AG09319 (cell line): Measurements from ENCODE around the gene IRAK2.

Source experiments
- DNase-seq: peaks from one replicate; pipeline ENCODE4 v3.0.0-alpha.2; 2010; ENCODE audit warnings: low read depth; ENCODE audit errors: extremely low read depth
- TF ChIP-seq, protein P1 (sequence below): IDR thresholded peaks from 2 replicates; pipeline ENCODE4 v1.5.1; 2011; ENCODE audit warnings: low read depth, mild to moderate bottlenecking, inconsistent platforms, low read length, moderate library complexity

IRAK2 gene

DNA sequence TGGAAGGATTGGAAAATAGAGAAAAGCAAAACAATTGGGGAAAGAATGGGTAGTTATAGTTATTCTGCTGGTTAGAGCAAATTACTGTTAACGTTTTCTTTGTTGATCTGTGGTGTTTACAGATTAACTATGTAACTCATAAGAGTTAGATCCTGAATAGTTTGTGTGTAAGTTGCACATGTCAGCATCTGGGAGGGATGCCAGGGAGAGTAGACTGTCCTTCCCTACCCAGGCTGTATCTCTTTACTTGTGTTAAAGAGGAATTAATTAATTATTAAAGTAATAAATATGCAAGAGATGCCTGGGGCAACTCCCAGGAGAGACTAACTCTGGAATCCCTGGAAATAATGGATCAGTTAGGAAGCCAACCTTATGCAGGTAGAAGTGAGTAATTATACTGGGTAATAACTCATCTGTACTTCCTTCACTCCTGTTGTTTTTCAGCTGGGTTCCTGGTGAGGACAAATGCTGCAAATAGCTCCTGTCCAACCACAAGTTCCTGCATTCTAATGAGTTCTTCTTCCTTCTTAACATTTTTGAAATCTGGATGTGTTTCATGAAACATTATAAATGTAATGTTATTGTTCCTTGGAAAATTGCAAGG is 109.1 kb downstream of the IRAK2 start:
- DNase-seq: no peak

DNA sequence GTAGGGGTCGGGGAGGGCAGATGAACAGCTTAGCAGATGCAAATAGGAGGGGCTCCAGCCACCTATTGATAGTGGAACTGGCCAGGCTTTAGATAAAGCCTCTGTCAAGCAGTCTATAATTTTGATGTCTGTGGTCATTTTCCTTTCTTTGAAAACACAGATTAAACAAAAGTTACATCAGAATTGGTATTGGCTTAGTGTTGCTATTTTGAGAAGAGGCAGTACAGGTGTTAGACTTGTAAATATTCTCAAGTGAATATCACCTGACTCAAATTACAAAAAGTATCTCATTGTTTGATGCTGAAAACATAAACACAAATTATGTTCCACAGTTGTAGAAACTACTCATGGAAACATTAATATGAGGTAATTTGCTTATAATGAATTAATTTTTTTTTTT is 109.9 kb downstream of the IRAK2 start:
- no peak for DNase-seq

More for the DNA sequence above, 109.1 kb downstream of the IRAK2 start:
- TF ChIP-seq, protein P1, sequence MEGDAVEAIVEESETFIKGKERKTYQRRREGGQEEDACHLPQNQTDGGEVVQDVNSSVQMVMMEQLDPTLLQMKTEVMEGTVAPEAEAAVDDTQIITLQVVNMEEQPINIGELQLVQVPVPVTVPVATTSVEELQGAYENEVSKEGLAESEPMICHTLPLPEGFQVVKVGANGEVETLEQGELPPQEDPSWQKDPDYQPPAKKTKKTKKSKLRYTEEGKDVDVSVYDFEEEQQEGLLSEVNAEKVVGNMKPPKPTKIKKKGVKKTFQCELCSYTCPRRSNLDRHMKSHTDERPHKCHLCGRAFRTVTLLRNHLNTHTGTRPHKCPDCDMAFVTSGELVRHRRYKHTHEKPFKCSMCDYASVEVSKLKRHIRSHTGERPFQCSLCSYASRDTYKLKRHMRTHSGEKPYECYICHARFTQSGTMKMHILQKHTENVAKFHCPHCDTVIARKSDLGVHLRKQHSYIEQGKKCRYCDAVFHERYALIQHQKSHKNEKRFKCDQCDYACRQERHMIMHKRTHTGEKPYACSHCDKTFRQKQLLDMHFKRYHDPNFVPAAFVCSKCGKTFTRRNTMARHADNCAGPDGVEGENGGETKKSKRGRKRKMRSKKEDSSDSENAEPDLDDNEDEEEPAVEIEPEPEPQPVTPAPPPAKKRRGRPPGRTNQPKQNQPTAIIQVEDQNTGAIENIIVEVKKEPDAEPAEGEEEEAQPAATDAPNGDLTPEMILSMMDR: no peak

DNA sequence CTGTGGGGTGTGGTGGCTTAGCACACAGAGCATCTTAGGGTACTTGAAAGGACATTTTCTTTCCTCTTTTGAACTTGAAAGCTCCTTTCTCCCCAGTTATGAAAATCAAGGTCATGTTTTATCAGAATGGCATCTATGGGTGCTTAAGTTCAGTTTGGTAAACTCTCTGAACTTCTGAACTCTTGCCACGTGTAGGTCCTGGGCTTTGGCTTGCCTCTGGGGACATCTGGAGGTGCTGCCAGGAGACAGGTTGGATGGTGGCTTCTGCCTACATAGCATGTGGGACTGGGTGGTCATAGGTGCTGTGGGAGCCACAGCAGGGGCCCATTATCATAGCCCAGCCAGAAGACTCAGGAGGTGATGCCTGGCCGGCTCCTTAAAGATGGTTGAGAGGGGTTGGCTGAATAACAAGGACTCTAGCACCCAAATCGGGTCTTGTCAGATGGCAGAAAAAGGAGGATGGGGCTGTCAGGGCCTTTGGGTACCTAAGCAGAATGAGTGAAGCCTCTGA is 112.5 kb downstream of the IRAK2 start:
- DNase-seq: no peak
- TF ChIP-seq, protein P1: no peak

More for the DNA sequence above, 109.9 kb downstream of the IRAK2 start:
- TF ChIP-seq, protein P1: no peak

DNA sequence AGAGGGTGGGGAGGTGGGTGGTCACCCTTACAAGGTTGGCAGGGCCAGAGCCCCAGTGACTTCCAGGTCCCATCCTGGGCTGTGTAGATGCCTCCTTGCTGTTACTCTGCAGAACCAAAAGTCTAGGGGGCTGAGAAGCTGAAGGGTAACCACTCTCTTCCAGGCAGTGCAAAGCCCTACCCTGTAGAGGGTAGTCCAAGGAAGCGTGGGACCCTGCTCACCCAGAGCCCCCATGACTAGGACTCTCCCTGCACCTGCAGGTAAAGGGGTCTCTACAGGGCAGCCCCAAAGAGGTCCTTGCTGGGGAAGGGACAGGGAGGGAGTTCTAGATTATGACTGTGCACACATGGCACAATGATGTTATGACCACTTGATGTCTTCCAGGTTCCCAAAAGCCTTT is 113.8 kb downstream of the IRAK2 start:
- TF ChIP-seq, protein P1: no peak
- no peak for DNase-seq

DNA sequence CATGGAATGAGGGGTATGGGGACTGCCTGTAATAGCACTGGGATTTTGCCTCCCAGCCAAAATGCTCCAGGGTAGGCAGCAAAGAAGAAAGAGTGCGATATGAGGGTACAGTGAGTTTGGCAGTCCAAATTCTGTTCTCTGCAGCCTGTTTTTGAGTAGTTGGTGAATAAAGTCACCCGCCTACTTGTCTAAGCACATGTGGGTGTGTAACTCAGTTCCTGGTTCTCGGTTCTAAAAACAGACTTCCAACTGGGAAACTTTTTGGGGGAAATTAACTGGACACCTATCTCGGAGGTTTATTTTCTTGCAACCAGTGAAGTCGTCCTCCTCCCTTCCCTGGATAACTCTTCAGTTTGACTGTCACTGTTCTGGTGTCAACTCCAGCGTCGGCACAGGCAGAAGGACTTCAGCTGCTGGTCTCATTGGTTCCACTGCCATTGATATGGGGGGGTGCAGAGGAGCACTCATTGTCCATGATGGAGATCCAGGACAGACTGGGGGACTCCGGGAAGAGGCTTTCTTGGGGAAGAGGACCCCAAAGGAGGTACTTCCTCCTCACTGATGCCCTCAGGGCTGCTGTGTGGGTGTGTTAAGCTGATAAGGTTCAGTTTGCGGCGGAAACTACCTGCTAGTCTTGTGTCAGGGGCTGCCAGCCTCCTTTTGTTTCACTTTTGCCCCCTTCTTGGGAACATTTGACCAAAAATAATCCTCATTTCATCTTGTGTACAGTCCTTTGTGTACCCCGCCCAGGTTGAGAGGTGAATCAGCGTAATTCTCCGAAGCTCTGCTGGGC is 114.9 kb downstream of the IRAK2 start:
- DNase-seq: no peak
- TF ChIP-seq, protein P1: no peak

DNA sequence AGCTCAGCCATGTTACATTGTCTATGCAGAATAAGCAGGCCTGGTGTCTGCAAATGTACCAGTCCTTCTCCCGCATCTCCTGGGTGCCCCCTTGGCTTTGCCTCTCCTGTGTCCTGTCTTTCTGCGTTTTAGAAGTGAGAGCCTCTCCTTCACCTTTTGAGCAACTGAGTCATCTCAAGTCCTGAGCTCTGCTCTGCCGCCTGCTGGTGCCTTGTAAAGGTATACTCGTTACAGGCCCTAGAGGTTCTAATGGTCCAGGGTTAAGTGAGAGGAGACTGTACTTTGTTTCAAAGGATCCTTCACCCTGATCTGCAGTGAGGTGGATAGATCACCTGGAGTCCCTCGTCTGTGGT is 115.4 kb downstream of the IRAK2 start:
- TF ChIP-seq, protein P1: no peak
- no peak for DNase-seq

DNA sequence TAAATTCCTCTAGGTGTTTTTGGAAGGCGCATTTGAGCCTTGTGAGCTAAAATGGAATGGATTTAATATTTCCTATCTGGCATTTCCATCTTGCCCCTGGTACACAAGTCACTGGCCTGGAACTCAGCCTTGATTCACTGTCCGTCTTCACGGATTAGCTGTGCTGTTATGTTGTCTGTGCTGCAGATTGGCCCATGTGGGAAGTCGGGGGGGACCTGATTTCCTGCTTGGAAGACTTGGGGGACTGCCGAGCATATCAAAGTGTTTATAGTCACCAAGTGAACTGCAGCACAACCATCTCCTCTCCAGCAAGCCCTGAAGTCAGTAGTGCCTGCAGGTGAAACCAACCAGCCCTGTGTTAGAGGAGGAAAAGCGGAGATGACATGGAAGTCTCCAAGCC is 115.9 kb downstream of the IRAK2 start:
- TF ChIP-seq, protein P1: no peak
- no peak for DNase-seq
